Fibroblast of skin of left biceps (primary cell): ENCODE results near the gene ANKRD18A.
"Not testable (repeated sequence)": the region's sequence is repeated elsewhere in the genome, so short reads cannot be mapped to it uniquely, and the experiment has no call there.

ENCODE experiments used
- DNase-seq, 2 experiments: peaks; one replicate each; pipeline ENCODE4 v3.0.0-alpha.2; 2013; ENCODE audit warnings: low read depth in 2 of 2

The ANKRD18A gene

GRCh38 chr9:38626006-38626405 is 5.6 kb upstream of the ANKRD18A start:
- no peak for DNase-seq

- DNase-seq, result no peak
Observed at GRCh38 chr9:38622951-38623350, 2.6 kb upstream of the ANKRD18A start.

- DNase-seq, result no peak
Observed at GRCh38 chr9:38622288-38622674, 1.9 kb upstream of the ANKRD18A start.

- no peak for DNase-seq
Observed at GRCh38 chr9:38621434-38622287, 1.3 kb upstream of the ANKRD18A start.

- DNase-seq, result no peak
Observed at GRCh38 chr9:38619556-38620447, 594 bp downstream of the ANKRD18A start.

- not testable (repeated sequence) for DNase-seq
Observed at GRCh38 chr9:38598029-38598745, 22.2 kb downstream of the ANKRD18A start.

GRCh38 chr9:38595117-38595516 is 25.3 kb downstream of the ANKRD18A start:
- DNase-seq, result not testable (repeated sequence)

- DNase-seq, result not testable (repeated sequence)
Observed at GRCh38 chr9:38591346-38592063, 28.9 kb downstream of the ANKRD18A start.

- not testable (repeated sequence) for DNase-seq
Observed at GRCh38 chr9:38583765-38584164, 36.6 kb downstream of the ANKRD18A start.

- not testable (repeated sequence) for DNase-seq
Observed at GRCh38 chr9:38580112-38580511, 40.3 kb downstream of the ANKRD18A start.

- DNase-seq, result not testable (repeated sequence)
Observed at GRCh38 chr9:38576181-38576580, 44.2 kb downstream of the ANKRD18A start.

- not testable (repeated sequence) for DNase-seq
Observed at GRCh38 chr9:38566048-38566447, 54.3 kb downstream of the ANKRD18A start.

GRCh38 chr9:38565178-38565577 is 55.2 kb downstream of the ANKRD18A start:
- not testable (repeated sequence) for DNase-seq

GRCh38 chr9:38563911-38564310 is 56.5 kb downstream of the ANKRD18A start:
- not testable (repeated sequence) for DNase-seq

GRCh38 chr9:38561134-38561533 is 59.3 kb downstream of the ANKRD18A start:
- DNase-seq, result not testable (repeated sequence)

GRCh38 chr9:38559172-38559571 is 61.2 kb downstream of the ANKRD18A start:
- DNase-seq, result not testable (repeated sequence)

GRCh38 chr9:38557746-38558145 is 62.6 kb downstream of the ANKRD18A start:
- DNase-seq, result not testable (repeated sequence)

- DNase-seq, result not testable (repeated sequence)
Observed at GRCh38 chr9:38554966-38555365, 65.4 kb downstream of the ANKRD18A start.

GRCh38 chr9:38553019-38553418 is 67.4 kb downstream of the ANKRD18A start:
- not testable (repeated sequence) for DNase-seq

- not testable (repeated sequence) for DNase-seq
Observed at GRCh38 chr9:38546497-38547163, 73.8 kb downstream of the ANKRD18A start.
